GM19372 (cell line): ENCODE results near the gene OR6S1.
"Not testable (repeated sequence)": the region's sequence is repeated elsewhere in the genome, so short reads cannot be mapped to it uniquely, and the experiment has no call there.

Source experiments
- ATAC-seq: cut with Tn5 transposase; IDR thresholded peaks from one replicate; pipeline ENCODE4 v1.9.1; 2021; ENCODE audit warnings: mild to moderate bottlenecking, low read depth, moderate library complexity; ENCODE audit not compliant: unreplicated experiment

The OR6S1 gene

DNA sequence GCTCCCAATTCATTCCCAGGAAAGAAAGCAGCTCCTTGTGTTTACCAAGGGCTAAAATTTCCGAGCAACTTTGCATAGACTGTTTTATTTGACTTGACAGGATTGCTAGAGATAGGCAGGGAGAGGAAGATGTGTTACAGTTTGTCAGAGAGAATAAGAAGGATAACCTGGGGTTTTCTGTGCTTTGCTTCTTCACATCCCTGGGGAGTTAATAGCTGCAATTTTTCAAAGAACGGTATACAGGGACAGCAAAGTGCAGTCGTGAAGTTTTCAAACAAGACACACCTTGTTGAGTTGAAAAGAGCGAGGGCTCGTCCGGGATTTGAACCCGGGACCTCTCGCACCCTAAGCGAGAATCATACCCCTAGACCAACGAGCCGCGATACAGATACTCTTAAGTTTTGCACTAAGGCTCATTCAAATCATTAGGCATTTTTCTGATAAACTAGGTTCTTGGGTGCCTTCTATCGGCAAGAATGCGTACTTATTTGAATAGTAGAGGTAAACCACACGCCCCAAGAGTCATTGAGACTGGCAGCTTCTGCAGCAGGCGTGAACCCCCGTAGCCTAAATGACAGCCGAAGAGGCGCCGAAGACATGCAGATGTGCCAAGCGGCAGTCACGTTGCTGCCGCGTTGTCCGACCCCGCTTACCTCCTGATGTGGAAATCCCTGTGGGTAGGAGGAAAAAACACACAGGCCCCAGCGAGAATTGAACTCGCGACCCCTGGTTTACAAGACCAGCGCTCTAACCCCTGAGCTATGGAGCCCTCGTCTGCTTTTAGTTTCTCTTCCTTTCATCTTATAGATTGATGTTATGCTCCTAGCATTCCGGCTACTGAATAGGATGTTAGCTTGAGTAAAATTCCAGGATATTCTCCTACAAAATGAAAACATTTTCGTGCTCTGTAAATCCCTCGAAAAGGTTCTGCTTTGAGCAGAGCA, 28.1 kb downstream of the OR6S1 start:
- ATAC-seq = peak; percentile 60

- ATAC-seq = no peak
Measured at GRCh38 chr14:20612403-20612802, 29.1 kb downstream of the OR6S1 start.

GRCh38 chr14:20611277-20611676, 30.2 kb downstream of the OR6S1 start:
- no peak for ATAC-seq

- no peak for ATAC-seq
Measured at GRCh38 chr14:20610002-20610765, 31.3 kb downstream of the OR6S1 start.

- ATAC-seq = peak; percentile 22
Measured at GRCh38 chr14:20609215-20610001, 32.1 kb downstream of the OR6S1 start.

DNA sequence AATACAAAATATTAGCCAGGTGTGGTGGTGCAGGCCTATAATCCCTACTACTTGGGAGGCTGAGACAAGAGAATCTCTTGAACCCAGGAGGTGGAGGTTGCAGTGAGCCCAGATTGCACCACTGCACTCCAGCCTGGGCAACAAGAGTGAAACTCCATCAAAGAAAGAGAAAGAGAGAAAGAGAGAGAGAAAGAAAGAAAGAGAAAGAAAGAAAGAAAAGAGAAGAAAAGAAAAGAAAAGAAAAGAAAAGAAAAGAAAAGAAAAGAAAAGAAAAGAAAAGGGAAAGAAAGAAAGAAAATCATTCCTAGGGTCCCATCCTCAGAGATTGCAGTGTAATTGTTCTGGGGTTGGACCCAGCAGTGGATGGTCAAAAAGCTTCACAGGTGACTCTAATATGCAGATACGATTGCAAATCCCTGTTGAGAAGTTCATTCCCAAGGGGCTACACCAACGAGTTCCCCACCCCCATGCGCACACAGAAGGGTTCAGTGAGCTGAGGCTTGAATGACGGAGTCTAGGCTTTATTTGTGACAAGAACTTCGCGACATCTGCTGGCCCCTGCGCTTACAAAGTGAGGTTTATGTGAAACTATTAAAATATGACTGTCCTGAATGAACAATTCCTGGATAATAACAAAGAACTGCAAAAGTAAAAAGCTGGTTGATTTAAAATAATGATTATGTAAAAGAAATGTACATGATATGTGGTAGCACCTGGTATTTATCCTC, 32.9 kb downstream of the OR6S1 start:
- no peak for ATAC-seq

DNA sequence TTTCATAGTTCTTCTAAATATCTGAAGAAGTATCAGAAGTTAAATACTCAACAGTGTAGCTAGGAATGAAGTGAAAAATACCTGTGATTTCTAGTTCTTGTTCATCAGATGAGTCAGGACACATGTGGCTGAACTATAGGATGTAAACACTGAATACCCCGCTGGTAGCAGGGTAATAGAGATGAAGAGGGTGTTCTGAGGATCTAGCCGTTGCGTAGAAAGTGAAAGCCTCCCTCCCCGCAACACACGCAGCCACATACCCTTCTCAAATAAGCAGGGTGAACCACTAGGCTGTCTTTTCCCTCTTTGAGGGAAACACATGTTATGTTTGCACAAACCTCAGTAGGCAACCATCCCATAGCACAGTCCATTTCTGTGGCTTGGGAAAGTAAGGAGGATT, 33.9 kb downstream of the OR6S1 start:
- ATAC-seq = no peak

DNA sequence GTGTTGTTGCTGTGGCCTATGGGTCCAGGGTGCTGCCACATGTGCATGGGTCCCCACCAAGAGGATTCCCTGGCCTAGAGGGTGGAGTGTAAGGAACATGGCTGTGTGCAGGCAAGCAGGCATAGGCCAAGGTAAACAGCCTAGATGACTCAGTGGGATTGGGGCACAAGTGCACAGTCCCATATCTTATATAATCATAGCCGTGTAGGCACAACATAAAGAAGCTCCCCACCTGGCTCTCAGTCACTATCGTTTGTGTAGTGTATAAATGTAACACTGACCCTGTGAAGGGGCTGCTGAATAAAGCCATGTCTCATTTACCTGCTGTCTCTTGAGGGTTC, 34.6 kb downstream of the OR6S1 start:
- no peak for ATAC-seq

GRCh38 chr14:20606190-20606901, 35.1 kb downstream of the OR6S1 start:
- no peak for ATAC-seq

- ATAC-seq = no peak
Measured at GRCh38 chr14:20603813-20604690, 37.4 kb downstream of the OR6S1 start.

GRCh38 chr14:20602583-20602982, 38.9 kb downstream of the OR6S1 start:
- ATAC-seq = no peak

GRCh38 chr14:20601522-20601921, 40.0 kb downstream of the OR6S1 start:
- no peak for ATAC-seq

GRCh38 chr14:20597108-20597507, 44.4 kb downstream of the OR6S1 start:
- ATAC-seq = no peak

- not testable (repeated sequence) for ATAC-seq
Measured at GRCh38 chr14:20595726-20596125, 45.8 kb downstream of the OR6S1 start.

DNA sequence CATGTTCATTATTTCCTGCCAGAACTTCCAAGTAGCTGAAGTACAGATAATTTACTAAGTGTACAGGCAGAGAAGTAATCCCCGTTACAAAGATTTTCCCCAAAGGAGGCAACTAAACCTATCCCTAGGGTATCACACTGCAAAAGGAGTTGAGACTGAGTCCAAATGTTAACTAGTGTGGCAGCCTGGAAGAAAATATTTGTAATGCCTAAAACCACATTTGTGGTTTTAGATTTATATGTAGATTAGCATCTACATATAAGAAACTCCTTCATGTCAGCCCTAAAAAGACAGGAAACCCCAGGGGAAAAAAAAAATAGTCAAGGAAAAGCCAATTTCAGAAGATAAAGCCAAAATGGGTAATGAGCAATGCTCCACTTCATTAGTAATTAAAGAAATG, 48.9 kb downstream of the OR6S1 start:
- ATAC-seq = no peak

- ATAC-seq = no peak
Measured at GRCh38 chr14:20591235-20591634, 50.3 kb downstream of the OR6S1 start, which contains the start of gene RNASE12. Gene RNASE12, minus strand, starts transcription at chr14:20591376. Its CDS starts 653 bp downstream, at chr14:20590723.
